Osteocyte (in vitro differentiated cells): ENCODE measurements around the gene PPP2R5C. TPM values are rescaled to one million over a fixed set of nuclear protein-coding genes. Genes with fewer than 3 reads are reported as not detected.

ENCODE experiments used
- DNase-seq: peaks from one replicate; pipeline ENCODE4 v3.0.0; 2021; ENCODE audit warnings: mixed read lengths; ENCODE audit not compliant: unreplicated experiment; ENCODE audit errors: extremely low spot score
- H3K27ac Mint-ChIP-seq: one replicate; pipeline ENCODE4 v1.8.0; 2021; ENCODE audit warnings: mild to moderate bottlenecking, mixed read lengths; ENCODE audit not compliant: unreplicated experiment
- H3K27me3 Mint-ChIP-seq: one replicate; pipeline ENCODE4 v1.8.0; 2021; ENCODE audit warnings: mixed read lengths; ENCODE audit not compliant: unreplicated experiment
- H3K36me3 Mint-ChIP-seq: one replicate; pipeline ENCODE4 v1.8.0; 2021; ENCODE audit warnings: mixed read lengths; ENCODE audit not compliant: unreplicated experiment
- H3K4me1 Mint-ChIP-seq: one replicate; pipeline ENCODE4 v1.8.0; 2021; ENCODE audit warnings: mixed read lengths; ENCODE audit not compliant: unreplicated experiment
- H3K4me3 Mint-ChIP-seq: one replicate; pipeline ENCODE4 v1.8.0; 2021; ENCODE audit warnings: mild to moderate bottlenecking, moderate library complexity, mixed read lengths; ENCODE audit not compliant: unreplicated experiment
- H3K9me3 Mint-ChIP-seq: one replicate; pipeline ENCODE4 v1.8.0; 2021; ENCODE audit warnings: mixed read lengths; ENCODE audit not compliant: unreplicated experiment
- CTCF ChIP-seq: fragments of 200-600 bp; sonication (generic); IDR thresholded peaks from 2 replicates; pipeline ENCODE4 v1.5.0; 2021; ENCODE audit warnings: antibody characterized with exemption, mild to moderate bottlenecking, moderate library complexity
- total RNA-seq: library from RNA; stranded (reverse); gene quantifications from 2 replicates; pipeline ENCODE4 v1.2.1, GENCODE V29; 2021

PPP2R5C gene
- total RNA-seq, 1 donor from 2014 or later: 116 TPM

GRCh38 chr14:101715210-101716076 is 46.1 kb upstream of the PPP2R5C start:
- no peak overlapping the region for H3K27ac Mint-ChIP-seq
- DNase-seq: peak; percentile 77
- H3K36me3 Mint-ChIP-seq: no peaks in the 10 kb centered on the region

GRCh38 chr14:101716077-101716950 is 45.2 kb upstream of the PPP2R5C start:
- TF ChIP-seq CTCF: no peak
- Mint-ChIP-seq H3K27ac (no peak overlapping the region), H3K4me3 (no peak overlapping the region), H3K4me1 (peaks cover 6% of the 10 kb centered on the region), H3K9me3 (peaks cover 3% of the 10 kb centered on the region), H3K27me3 (no peaks in the 10 kb centered on the region), H3K36me3 (no peaks in the 10 kb centered on the region)
- peak; percentile 78 for DNase-seq

More at GRCh38 chr14:101715210-101716076, 46.1 kb upstream of the PPP2R5C start:
- H3K9me3 Mint-ChIP-seq: peaks cover 3% of the 10 kb centered on the region
- no peak for TF ChIP-seq CTCF
- H3K4me1 Mint-ChIP-seq: peaks cover 6% of the 10 kb centered on the region
- no peak overlapping the region for H3K4me3 Mint-ChIP-seq
- H3K27me3 Mint-ChIP-seq: no peaks in the 10 kb centered on the region

DNA sequence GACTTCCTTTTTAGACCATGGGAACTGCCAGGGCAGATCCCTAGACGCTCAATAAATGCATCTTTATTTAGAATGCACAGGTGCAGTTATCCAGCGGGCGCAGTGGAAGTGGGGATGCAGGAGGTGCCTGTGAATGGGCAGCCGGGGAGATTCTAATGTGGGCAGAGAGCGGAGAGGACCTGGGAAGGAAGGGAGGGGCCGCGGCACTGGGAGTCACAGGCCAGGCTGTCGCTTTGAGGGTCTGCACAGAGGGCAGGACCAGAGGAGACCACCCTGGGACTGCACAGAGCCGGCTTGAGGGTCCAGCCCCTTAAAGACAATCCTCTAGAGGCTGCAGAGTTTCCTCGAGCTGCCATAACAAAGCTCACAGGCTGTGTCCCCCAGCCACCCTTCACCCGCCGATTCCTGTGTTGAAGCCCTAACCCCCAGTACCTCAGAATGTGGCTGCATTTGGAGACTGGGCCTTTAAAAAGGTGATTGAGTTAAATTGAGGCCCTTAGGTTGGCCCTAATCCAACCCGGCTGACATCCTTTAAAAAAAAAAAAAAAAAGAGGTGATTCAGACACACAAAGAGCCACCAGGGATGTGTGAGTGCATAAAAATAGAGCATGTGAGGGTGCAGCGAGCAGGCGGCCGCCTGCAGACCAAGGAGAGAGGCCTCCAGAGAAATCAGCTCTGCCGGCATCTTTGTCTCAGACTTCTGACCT is 44.4 kb upstream of the PPP2R5C start:
- peaks cover 3% of the 10 kb centered on the region for H3K9me3 Mint-ChIP-seq
- peaks cover 13% of the 10 kb centered on the region for H3K4me1 Mint-ChIP-seq
- peak; percentile 75 for DNase-seq
- H3K4me3 Mint-ChIP-seq: no peak overlapping the region
- H3K36me3 Mint-ChIP-seq: no peaks in the 10 kb centered on the region
- H3K27me3 Mint-ChIP-seq: no peaks in the 10 kb centered on the region
- TF ChIP-seq CTCF: no peak
- peak overlapping the region; percentile 31 for H3K27ac Mint-ChIP-seq

DNA sequence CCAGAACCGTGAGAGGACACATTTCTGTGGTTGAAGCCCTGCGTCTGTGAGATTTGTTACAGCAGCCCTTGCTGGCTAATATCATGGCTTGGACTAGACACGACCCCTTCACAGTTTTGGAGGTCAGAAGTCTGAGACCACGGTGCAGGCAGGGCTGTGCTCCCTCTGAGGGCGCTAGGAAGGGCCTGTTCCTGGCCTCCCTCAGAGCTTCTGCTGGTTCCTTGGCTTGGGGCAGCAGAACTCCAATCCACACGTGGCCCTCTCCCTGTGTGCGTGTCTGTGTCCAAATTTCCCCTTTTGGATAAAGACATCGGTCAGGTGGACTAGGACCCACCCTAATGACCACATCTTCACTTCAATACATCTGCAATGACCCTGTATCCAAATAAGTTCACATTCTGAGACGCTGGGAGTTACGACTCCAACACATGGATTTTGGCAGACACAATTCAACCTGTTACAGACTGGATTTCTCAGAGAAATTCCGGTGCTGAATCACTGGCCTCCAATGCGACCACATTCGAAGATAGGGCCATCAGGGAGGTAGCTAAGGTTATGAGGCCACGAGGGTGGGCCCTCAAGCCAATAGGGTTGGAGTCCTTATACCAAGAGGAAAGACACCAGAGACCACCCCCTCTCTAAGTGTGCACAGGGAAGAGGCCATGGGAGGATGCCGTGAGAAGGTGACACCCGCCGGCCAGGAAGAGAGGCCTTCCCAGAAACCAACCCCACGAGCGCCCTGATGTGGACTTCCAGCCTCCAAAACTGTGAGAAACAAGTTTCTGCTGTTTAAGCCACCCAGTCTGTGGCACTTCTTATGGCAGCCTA is 43.6 kb upstream of the PPP2R5C start:
- TF ChIP-seq CTCF: no peak
- no peak overlapping the region for H3K27ac Mint-ChIP-seq
- peaks cover 18% of the 10 kb centered on the region for H3K4me1 Mint-ChIP-seq
- H3K27me3 Mint-ChIP-seq: no peaks in the 10 kb centered on the region
- DNase-seq: peak; percentile 75
- H3K36me3 Mint-ChIP-seq: no peaks in the 10 kb centered on the region
- H3K4me3 Mint-ChIP-seq: no peak overlapping the region
- H3K9me3 Mint-ChIP-seq: peaks cover 3% of the 10 kb centered on the region
